NCI-H345 (cell line): ENCODE results near the gene FABP2.
"Not testable (repeated sequence)": the region's sequence is repeated elsewhere in the genome, so short reads cannot be mapped to it uniquely, and the experiment has no call there.

Experiments used
- DNase-seq: peaks from one replicate; lab custom pipeline; 2025; lab: John Stamatoyannopoulos, UW

FABP2 gene

GRCh38 chr4:119310826-119311225 is 11.1 kb downstream of the FABP2 start:
- DNase-seq, result no peak

GRCh38 chr4:119307606-119308005 is 14.3 kb downstream of the FABP2 start:
- DNase-seq, result no peak

- DNase-seq, result no peak
These were observed 17.5 kb downstream of the FABP2 start for GRCh38 chr4:119304431-119304830.

GRCh38 chr4:119303587-119304305 is 18.2 kb downstream of the FABP2 start:
- DNase-seq, result no peak

DNA sequence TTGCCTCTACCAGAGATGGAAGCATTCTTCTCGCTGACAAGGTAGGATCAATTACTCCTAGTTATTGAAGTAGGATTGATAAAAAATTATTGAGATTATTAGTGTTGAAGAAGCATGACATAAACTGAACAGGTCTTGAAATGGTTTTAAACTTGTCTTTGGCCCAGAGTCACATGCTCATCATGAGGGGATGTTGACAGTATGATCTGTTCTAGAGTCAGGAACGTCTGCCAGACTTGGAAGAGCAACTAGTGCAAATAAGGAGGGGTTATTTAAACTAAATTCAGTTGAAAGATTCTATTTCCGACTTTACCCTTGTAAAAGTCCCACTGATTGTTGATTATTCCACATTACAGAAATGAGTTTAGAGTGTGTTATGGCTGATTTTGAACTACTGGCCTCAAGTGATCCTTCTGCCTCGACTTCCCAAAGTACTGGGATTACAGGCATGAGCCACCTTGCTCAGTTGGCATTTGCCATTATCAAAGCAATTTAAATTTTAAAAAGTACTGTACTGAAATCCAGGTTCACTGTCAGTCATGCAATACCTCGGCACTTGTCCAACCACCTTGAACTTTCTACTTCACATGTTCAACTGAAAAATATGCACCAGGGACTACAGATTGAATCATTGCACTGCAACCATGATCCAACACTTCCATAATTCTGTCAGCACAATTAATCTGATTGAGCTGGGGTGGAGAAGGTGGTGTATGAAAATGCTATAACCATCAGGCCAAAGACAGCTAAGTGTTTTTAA is 19.7 kb downstream of the FABP2 start:
- no peak for DNase-seq

DNA sequence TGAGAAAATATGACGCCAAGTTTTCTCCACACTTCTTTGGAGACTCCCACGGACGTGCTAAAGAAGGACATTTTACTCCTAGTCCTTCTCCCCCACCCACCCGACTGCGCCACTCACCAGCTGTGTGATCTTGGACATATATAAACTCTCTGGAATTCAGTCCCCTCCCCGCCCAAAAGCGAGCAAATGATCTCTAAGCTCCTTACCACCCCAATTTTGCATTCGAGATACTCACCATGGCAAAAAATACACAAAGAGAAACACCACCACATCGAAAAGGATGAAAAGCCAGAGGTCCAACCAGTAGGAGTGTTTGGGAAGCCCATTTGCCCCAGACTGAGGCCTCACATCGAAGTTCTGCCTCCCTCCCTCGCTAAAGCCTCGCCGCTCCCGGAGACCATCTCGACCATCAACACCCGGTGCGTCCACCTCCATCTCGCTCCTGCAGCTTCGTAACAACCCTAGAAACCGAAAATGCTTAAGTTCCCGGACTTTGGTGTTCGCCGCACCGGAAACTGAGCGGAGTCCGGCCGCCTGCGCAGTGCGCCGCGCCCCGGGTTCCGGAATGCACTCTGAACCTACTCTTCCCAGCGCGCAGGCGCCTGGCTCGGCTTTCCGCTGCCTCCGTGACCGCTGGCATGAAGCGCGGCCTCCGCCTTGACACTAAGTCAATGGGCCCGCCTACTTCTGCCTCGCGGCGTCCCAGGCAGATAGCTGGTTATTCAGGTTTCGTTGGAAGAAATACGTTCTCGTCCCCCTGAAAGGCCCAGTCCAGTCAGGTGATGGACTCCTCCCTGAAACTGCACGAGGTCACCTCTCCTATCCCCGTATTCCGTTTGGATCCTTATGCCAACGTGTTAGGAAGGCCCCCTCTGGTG is 21.6 kb downstream of the FABP2 start:
- DNase-seq, result no peak

GRCh38 chr4:119299741-119300100 is 22.2 kb downstream of the FABP2 start:
- DNase-seq, result no peak

GRCh38 chr4:119299260-119299671 is 22.7 kb downstream of the FABP2 start:
- no peak for DNase-seq

- DNase-seq, result no peak
These were observed 24.1 kb downstream of the FABP2 start for GRCh38 chr4:119297795-119298194.

- DNase-seq, result no peak
These were observed 25.6 kb downstream of the FABP2 start for GRCh38 chr4:119296356-119296755.

DNA sequence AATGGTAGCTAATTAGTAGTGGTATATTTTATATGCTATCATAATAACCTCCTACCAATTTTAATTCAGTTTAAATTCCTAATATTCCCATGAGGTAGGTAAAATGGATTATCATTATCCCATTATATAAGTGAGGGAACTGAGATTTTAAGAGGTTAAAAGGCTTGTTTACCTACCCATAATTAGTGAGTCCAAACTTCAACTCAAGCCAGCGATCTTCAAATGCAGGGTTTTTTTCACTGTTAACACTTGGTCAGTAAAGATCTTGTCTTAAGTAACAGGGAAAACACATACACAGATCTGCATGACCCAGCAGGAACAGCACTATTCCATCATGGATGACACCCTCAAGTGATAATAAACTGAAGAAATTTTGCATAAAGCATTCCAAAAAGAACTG is 31.3 kb downstream of the FABP2 start:
- no peak for DNase-seq

DNA sequence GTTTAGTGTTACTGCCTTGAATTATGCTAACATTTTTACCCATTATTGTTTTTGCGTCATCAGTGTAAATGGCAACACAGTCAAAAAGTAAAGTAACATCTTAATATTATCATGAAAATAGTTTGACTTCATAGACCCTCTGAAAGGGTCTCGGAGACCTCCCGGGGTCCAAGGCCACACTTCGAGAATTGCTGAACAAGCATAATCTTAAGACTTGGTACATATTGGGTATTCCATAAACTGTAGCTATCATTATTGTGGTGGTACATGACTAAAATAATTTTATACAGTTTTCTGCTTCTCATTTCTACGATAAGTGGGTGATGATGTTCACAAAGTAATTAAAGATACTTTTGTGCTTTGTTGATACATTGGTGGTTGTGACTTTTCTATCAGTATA is 32.6 kb downstream of the FABP2 start:
- no peak for DNase-seq

DNA sequence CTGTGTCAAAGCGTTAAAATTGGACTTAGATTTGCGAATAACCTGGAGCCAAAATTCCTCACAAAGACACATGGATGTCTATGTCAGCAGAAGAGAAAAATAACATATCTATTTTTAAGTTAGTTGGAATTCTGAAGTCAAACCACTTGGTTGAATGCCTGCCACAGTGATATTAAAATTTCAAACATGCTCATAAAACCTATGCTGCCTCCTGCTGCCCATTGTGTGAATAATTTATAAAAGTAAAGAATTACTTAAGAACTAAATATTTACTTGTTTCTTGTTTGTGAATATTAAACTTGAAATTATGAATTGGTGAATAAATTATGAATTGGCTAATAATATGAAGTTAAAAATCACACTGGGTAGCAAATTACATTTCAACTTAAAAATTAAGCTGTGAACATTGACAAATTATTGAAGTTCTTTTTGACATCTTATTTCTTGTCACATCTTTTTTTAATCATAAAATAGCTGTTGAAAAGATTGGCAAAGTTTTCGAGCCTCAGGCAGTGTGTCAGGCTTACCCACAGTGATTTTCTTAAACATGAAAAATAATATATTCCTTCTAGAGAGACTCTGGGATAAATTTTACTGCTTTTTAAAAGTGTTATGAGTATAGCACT is 35.4 kb downstream of the FABP2 start:
- DNase-seq, result no peak

DNA sequence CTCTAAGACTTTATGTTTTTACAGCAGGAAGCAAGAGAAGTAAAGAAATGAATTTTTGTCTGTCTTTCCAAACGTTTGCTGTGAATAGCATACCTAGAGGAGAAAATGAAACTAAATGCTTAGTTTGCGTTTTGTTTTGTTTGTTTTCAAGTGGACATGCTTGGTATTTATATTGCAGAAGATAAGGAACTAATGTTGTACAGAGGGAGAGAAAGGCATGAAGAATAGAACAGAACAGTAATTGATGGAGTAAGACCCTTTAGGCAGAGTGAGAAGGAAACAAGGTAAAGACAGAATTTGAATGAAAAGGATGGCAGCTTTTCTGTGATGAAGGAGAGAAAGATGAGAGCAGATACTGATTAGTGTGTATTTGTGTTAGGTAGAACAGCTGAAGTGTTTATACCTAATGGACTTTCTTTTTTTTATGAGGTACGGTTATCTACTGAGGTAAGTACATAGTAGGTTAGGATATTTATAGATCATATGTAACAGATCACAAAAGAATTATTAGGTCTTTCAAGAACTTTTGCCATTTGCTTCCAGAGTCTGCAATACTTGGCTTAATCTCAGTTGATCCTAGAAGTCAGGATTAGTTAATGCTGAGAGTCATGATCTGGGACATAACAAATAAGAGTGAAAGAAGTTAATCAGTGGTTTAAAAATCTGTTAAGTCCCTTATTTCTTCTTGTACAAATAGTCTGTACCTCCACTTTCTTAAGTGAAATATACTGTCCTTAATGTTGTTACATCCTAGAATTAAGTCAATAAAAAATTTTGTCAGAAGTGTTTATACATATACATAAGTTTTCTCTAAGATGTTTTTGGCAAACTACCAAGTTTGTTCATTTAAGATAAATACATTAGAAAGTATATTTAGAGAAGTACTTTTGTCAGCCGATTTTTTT is 36.8 kb downstream of the FABP2 start:
- DNase-seq, result no peak

- DNase-seq, result no peak
These were observed 40.5 kb downstream of the FABP2 start for GRCh38 chr4:119281393-119281792.

- DNase-seq, result not testable (repeated sequence)
These were observed 42.0 kb downstream of the FABP2 start for GRCh38 chr4:119279945-119280344.

- not testable (repeated sequence) for DNase-seq
These were observed 42.4 kb downstream of the FABP2 start for GRCh38 chr4:119279541-119279940.

GRCh38 chr4:119271361-119272085 is 50.4 kb downstream of the FABP2 start:
- no peak for DNase-seq

DNA sequence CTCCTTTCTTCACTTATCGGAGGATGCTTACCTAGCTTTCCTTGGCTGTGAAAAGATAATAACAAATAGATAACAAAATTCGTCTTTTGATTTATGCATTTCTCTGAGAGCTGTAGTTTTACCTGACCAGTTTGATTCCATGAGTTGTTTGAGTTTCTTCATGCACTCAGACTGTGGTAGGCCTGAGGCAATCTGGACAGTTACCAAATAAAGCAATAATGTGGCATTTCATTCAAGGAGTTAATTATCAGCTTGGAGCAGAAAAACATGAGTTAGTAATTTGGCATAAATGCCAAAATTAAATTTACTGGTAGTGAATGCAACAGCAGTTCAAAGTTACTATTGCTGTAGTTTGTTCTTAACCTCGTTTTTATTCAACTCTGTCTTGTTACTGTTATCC is 53.5 kb downstream of the FABP2 start:
- no peak for DNase-seq
